A549 treated with GW870086 at 1 μM for 4 hours (cell line): ENCODE results near the gene DSTYK. TPM values are rescaled to one million over a fixed set of nuclear protein-coding genes. Genes with fewer than 3 reads are reported as not detected.

Experiments used
- total RNA-seq: library from RNA; stranded (reverse); fragments of 200-300 nt; extraction: Qiagen RNA extraction; gene quantifications from 5 replicates; pipeline ENCODE4 v1.2.3, GENCODE V29; 2022; ENCODE audit warnings: low read depth

DSTYK gene, protein sequence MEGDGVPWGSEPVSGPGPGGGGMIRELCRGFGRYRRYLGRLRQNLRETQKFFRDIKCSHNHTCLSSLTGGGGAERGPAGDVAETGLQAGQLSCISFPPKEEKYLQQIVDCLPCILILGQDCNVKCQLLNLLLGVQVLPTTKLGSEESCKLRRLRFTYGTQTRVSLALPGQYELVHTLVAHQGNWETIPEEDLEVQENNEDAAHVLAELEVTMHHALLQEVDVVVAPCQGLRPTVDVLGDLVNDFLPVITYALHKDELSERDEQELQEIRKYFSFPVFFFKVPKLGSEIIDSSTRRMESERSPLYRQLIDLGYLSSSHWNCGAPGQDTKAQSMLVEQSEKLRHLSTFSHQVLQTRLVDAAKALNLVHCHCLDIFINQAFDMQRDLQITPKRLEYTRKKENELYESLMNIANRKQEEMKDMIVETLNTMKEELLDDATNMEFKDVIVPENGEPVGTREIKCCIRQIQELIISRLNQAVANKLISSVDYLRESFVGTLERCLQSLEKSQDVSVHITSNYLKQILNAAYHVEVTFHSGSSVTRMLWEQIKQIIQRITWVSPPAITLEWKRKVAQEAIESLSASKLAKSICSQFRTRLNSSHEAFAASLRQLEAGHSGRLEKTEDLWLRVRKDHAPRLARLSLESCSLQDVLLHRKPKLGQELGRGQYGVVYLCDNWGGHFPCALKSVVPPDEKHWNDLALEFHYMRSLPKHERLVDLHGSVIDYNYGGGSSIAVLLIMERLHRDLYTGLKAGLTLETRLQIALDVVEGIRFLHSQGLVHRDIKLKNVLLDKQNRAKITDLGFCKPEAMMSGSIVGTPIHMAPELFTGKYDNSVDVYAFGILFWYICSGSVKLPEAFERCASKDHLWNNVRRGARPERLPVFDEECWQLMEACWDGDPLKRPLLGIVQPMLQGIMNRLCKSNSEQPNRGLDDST
- total RNA-seq = 6.3 to 9.3 TPM (median 8.5 TPM) in 5 replicates

DNA sequence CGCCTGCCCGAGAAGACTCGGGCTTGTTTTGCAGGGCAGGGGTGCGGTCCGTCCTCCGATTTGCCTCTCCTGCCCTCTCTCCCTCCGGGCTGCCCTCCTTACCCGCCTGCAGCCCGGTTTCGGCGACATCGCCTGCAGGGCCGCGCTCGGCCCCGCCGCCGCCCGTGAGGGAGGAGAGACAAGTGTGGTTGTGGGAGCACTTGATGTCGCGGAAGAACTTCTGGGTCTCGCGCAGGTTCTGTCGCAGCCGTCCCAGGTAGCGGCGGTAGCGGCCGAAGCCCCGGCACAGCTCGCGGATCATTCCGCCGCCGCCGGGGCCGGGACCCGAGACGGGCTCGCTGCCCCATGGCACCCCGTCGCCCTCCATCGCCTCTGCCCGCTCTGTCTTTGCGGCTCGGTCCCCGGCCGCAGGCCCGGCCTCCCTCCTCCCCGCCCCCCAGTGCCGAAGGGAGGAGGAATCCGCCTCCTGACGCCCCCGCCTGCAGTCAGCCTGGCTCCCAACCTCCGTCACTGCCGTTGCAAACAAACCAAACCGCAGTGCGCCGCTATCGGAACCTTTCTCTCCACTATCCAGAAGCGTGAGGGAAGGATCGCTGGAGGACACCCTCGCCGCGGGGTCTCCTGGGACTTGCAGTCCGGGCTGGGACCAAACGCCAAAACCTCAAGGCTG lies at the start of gene DSTYK:
Gene DSTYK, minus strand, starts transcription at position 534 of the 670 bp plus-strand sequence. Its CDS starts 167 bp downstream, at position 367.

DNA sequence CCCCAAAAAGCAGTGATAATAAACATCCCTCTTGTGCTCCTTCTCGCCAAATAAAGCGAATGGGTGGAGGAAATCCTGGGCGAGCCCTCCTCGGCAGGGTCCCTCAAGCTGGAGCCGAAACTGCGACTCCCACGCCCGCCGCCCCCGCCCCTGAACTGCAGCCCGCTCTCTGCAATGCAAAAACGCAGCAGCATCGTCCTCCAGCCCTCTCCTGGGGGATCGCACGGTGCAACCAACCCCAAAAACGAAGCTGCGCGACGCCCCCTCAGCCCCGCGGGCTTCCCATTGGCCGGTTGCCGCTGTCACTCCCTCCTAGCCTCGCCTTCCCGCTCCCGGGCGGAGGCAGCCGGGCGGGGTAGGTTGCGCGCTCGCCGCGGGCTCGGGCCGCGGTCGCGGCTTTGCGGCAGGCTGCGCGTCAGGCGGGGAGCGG lies 16.1 kb upstream of the DSTYK start, which contains the start of gene TMCC2:
Gene TMCC2, plus strand, starts transcription at position 363 of the 430 bp plus-strand sequence. CDS start 619 bp downstream, outside the sequence.

DNA sequence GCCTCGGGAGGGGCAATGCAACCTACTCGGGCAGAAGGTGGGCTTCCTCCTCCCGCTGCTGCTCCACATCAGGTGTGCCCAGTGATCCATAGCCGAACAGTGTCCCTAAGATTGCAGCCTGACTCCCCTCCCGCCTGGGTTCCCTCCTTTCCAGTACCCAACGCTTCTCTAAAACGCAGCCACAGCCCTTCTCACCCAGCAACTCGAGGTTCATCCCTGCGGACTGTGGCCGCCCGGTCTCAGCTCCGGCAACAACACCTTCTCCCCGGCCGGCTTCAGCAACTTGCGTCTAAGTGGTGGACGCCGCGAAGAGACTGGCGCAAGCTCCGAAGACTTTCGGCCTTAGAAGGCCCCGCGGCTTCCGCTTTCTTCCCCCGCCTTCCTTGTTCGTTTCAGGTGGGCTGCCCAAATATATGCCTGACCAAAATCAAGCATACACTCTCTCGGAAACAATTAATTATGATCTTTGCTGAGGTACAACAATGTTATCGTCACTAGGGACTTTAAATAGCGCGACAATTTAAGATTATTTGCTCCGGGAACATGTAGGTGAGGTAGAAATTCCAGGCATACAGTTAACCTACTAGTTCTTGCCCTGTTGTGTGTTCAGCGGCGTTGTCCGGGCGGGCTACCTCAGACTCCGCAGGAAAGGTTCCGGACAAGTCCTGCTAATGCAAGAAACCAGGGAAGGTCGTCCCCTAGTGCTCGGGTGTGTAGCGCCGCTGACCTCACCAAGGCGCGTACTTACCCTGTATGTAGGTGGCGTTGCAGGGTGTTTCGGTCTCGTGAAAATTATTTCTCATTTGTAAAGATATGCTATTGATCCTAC lies 89.6 kb downstream of the DSTYK start, which contains the start of gene RBBP5:
Gene RBBP5, minus strand, starts transcription at position 319 of the 829 bp plus-strand sequence. Its CDS starts 105 bp downstream, at position 214.

Other genes starting within 250 kb of the DSTYK start
- gene CNTN2, start 168.5 kb downstream of the DSTYK start, total RNA-seq = 0.02 to 0.12 TPM (median 0.09 TPM) in 3 of 5 replicates, not detected in the others
- gene TMEM81, start 127.2 kb downstream of the DSTYK start, total RNA-seq = 2.0 to 2.6 TPM (median 2.3 TPM) in 5 replicates
- 11.6 to 15.3 TPM (median 12.3 TPM) in 5 replicates for gene RBBP5, start 89.7 kb downstream of the DSTYK start, total RNA-seq
- gene TMCC2, start 16.2 kb upstream of the DSTYK start, total RNA-seq = 1.5 to 1.8 TPM (median 1.6 TPM) in 5 replicates
- 28.8 to 32.2 TPM (median 29.8 TPM) in 5 replicates for gene NUAK2, start 110.0 kb upstream of the DSTYK start, total RNA-seq
- gene KLHDC8A, start 145.2 kb upstream of the DSTYK start, total RNA-seq = 0.66 to 1.1 TPM (median 0.79 TPM) in 5 replicates
- gene LEMD1, start 210.4 kb upstream of the DSTYK start, total RNA-seq = not detected in 5 replicates
- 0.03 to 0.07 TPM in 2 of 5 replicates, not detected in the others for gene BLACAT1, start 244.3 kb upstream of the DSTYK start, total RNA-seq